ENCODE measurements around the gene OCEL1.

- TF ChIP-seq CTCF (IDR thresholded peaks at IDR 0.05) (no peak), POLR2A (IDR thresholded peaks at IDR 0.05) (no peak)
Observed at GRCh38 chr19:17183271-17183761, 42.7 kb upstream of the OCEL1 start.
